Activated naive CD8-positive, alpha-beta T cell treated with anti-CD3 and anti-CD28 coated beads, Interleukin-2, amount 50 U/mL, for 24 hours (primary cell): ENCODE measurements around the gene CLDN24.

ENCODE experiments used
- ATAC-seq: fragments of 150-1000 bp; cut with Tn5 transposase; one replicate; pipeline ENCODE4 v1.10.0; 2021
- DNase-seq: peaks from one replicate; pipeline ENCODE4 v3.0.0; 2021
- H3K27ac Mint-ChIP-seq: one replicate; pipeline ENCODE4 v1.8.0; 2021; ENCODE audit warnings: mild to moderate bottlenecking, mixed read lengths
- H3K27me3 Mint-ChIP-seq: one replicate; pipeline ENCODE4 v1.8.0; 2021; ENCODE audit warnings: mixed read lengths
- H3K36me3 Mint-ChIP-seq: one replicate; pipeline ENCODE4 v1.8.0; 2021; ENCODE audit warnings: low read depth, mixed read lengths
- H3K4me1 Mint-ChIP-seq: one replicate; pipeline ENCODE4 v1.8.0; 2021; ENCODE audit warnings: mixed read lengths
- H3K4me3 Mint-ChIP-seq: one replicate; pipeline ENCODE4 v1.8.0; 2021; ENCODE audit warnings: mild to moderate bottlenecking, moderate library complexity, mixed read lengths
- H3K9me3 Mint-ChIP-seq: one replicate; pipeline ENCODE4 v1.8.0; 2021; ENCODE audit warnings: mixed read lengths

CLDN24 gene

DNA sequence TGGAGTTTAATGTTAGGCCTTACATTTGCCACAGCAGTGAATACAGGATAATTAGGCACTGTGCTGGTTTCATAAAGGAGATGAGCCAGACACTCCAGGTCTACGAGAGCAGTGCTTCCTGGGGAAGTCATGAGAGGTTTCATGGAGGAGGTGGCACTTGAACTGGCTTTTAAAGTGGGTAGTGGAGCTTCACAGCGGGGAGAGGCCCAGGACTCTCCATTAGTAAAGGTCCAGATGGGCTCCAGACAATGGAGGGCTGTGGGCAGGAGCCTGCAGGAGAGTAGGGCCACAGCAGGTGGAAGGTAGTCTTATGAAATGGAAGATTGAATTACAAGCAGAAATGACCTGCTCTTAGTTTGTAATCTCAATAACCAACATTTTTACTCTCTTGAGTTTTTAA, 31.2 kb downstream of the CLDN24 start:
- no peaks in the 10 kb centered on the region for H3K9me3 Mint-ChIP-seq
- DNase-seq: no peak
- no peak overlapping the region for H3K4me3 Mint-ChIP-seq
- no peaks in the 10 kb centered on the region for H3K36me3 Mint-ChIP-seq
- H3K27me3 Mint-ChIP-seq: no peaks in the 10 kb centered on the region
- ATAC-seq: no peak
- H3K4me1 Mint-ChIP-seq: no peaks in the 10 kb centered on the region
- no peak overlapping the region for H3K27ac Mint-ChIP-seq

DNA sequence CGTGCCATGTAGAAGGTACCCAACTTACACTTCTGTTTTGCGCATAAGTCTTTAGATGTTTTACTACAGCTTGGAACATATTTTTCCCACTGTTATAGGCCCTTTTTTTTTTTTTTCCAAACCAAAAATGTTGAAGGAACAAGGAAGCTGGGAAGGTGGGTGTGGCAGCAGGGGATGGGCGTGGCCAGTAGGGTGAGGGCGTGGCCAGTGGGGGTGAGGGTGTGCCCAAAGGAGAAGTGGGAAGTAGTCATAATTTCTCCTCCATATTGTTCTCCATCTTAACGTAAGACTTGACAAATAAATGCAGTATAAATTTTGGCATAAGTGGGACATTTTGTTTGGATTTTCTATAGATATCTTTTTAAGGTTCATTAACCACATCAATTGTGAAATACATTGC, 32.5 kb downstream of the CLDN24 start:
- Mint-ChIP-seq H3K27ac (no peak overlapping the region), H3K27me3 (no peaks in the 10 kb centered on the region), H3K36me3 (peaks cover 2% of the 10 kb centered on the region), H3K4me1 (no peaks in the 10 kb centered on the region), H3K9me3 (no peaks in the 10 kb centered on the region), H3K4me3 (no peak overlapping the region)
- ATAC-seq: no peak
- peak; percentile 12 for DNase-seq

DNA sequence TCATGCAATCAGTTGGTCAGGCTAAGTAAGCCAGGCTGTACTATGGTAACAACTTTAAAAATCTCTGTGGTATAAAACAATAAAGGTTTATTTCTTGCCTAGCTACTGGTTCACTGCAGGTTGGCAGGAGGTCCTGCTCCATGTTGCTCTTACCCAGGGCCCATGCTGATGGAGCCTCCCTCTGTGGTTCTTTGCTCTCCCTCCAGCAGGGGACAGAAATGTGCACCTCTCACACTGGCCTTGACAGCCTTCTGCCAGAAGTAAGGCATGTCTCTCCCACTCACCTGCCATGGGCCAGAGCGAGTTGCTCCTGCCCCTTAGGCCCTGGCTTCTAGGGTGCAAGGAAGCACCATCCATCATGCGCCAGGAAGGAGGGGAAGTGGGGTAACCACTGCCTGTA, 33.3 kb downstream of the CLDN24 start:
- Mint-ChIP-seq H3K4me1 (no peaks in the 10 kb centered on the region), H3K4me3 (no peak overlapping the region), H3K27me3 (no peaks in the 10 kb centered on the region), H3K36me3 (peaks cover 2% of the 10 kb centered on the region), H3K27ac (no peak overlapping the region), H3K9me3 (no peaks in the 10 kb centered on the region)
- ATAC-seq (no peak), DNase-seq (no peak)

DNA sequence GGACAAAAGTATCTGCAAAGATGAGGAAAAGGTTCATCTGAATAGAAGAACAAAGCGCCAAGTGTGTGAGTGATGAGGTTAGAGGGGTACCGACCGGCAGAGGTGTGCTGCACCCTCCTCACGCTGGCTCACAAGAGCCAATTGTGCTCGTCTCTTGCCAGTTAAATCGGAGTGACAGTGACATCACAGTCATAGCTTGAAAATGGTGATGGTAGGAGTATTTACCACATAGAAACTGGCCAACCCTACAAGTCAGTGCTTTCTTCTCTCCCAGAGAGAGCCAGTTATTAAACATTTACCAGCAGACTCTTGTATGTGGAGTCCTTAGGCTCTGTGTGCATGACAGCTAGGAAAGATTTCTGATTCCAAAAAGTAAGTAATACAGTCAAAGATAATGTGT, 34.5 kb downstream of the CLDN24 start:
- ATAC-seq (no peak), DNase-seq (no peak)
- H3K27me3 Mint-ChIP-seq: no peaks in the 10 kb centered on the region
- no peak overlapping the region for H3K27ac Mint-ChIP-seq
- H3K4me1 Mint-ChIP-seq: no peaks in the 10 kb centered on the region
- peaks cover 2% of the 10 kb centered on the region for H3K36me3 Mint-ChIP-seq
- no peak overlapping the region for H3K4me3 Mint-ChIP-seq
- no peaks in the 10 kb centered on the region for H3K9me3 Mint-ChIP-seq

DNA sequence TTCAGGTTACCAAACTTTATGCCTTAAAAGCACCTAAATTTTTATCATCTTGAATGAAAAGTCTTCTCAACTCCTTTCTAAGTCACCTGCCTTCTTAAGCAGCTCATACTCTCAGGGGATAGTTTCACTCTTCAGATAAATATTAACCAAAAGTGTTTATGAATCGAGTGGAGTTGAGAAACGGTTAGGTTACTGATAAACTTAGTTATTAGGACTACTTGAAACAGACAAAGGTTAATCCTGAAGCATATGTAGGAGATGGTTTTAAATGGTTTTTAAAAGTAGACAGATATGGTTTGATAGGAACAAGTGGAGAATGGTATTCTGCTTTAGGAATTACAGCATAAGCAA, 34.9 kb downstream of the CLDN24 start:
- H3K27ac Mint-ChIP-seq: no peak overlapping the region
- ATAC-seq (no peak), DNase-seq (no peak)
- no peaks in the 10 kb centered on the region for H3K27me3 Mint-ChIP-seq
- H3K4me1 Mint-ChIP-seq: no peaks in the 10 kb centered on the region
- H3K36me3 Mint-ChIP-seq: peaks cover 2% of the 10 kb centered on the region
- no peak overlapping the region for H3K4me3 Mint-ChIP-seq
- H3K9me3 Mint-ChIP-seq: no peaks in the 10 kb centered on the region

DNA sequence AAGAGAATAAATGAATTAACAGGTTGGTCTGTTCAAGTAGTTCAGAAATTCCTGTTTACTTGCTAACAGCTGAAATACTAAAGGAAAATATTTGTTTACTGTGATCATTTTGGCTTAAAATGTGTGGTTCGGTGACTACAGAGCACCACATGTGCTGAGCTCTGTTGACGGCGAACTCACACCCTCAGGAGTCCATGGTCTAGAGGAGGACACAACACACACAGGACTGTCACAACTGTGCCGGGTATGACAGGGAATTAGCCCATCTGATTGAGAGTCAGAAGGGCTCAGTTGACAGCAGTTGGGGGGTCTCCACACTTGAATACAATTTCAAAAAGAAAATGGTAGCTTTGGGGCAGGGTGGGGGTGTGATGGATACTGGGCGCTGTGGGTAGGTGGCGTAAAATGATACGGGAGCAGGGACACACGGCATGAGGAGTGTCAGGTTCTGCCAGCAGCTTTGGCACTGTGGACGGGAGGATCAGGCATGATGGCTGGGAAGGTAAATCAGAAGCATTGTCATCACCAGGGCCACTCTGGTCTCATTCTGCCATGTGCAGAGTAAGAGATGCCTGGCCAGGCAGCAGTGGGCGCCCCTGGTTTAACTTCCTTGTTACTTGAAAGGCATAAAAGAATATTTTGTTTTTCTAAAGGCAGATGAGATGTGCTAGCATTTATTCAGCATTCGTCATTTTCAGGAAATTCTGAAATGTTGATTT, 35.5 kb downstream of the CLDN24 start:
- H3K4me3 Mint-ChIP-seq: no peak overlapping the region
- H3K4me1 Mint-ChIP-seq: no peaks in the 10 kb centered on the region
- no peaks in the 10 kb centered on the region for H3K27me3 Mint-ChIP-seq
- peaks cover 2% of the 10 kb centered on the region for H3K36me3 Mint-ChIP-seq
- H3K27ac Mint-ChIP-seq: no peak overlapping the region
- no peaks in the 10 kb centered on the region for H3K9me3 Mint-ChIP-seq
- DNase-seq (no peak), ATAC-seq (no peak)

DNA sequence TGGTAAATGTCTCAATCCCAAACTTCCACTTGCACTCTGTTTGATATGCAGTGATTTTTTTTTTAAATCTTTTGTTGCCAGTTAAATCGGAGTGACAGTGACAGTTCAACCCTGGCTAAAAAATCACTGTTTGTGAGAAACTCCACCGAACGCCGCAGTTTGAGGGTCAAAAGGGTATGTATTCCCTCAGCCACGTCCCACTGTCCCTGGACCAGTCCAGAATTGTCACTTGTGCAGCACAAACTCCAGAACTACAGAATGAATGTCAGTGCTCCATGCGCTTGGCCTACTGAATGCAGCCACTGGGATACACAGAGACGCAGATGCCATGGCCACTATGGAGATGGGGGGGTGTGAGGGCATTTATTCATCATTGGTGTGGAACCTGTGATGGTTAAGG, 36.3 kb downstream of the CLDN24 start:
- H3K9me3 Mint-ChIP-seq: no peaks in the 10 kb centered on the region
- ATAC-seq: no peak
- H3K4me3 Mint-ChIP-seq: no peak overlapping the region
- H3K27ac Mint-ChIP-seq: no peak overlapping the region
- no peak for DNase-seq
- H3K4me1 Mint-ChIP-seq: no peaks in the 10 kb centered on the region
- no peaks in the 10 kb centered on the region for H3K27me3 Mint-ChIP-seq
- H3K36me3 Mint-ChIP-seq: peaks cover 2% of the 10 kb centered on the region

DNA sequence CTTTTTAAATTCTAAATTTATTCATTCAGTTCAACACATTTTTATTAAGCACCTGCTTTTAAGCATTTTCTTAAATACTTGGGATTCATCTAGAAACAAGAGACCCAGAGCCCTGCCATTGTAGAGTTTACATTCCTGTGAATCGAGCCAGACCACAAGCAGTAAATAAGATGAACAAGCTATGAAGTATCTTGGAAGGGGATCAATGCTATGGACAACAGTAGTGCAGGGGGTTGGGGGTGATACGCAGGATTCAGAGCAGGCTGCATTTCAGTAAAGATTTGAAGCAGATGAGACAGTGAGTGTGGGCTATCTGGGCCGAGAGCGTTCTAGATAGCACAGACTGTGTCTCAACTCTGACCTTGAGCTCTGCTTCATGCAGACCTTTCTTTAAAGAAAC, 37.3 kb downstream of the CLDN24 start:
- no peak for DNase-seq

DNA sequence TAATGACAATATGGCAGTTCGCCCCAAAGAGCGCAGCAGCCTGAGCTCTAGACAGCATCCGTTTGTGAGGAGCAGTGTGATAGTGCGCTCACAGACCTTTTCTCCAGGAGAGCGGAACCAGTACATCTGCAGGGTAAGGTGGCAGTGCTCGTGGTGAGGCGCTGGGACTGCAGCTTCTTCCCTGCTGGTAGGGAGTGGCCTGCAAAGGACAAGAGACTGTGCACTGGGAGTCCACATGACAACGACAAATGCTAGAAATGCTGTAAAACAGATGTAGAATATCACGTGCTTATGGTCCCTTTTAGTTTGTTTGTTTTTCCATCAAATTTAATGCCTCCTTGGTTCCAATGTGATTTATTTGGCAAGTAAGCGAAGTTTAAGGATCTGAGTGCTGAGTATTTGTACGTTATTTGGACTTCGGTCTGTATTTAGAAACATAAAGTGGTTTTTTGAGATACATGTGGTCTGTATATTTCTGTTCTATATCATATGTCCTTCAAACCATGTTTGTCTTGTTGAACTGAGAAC, 37.9 kb downstream of the CLDN24 start:
- H3K36me3 Mint-ChIP-seq: peaks cover 2% of the 10 kb centered on the region
- no peaks in the 10 kb centered on the region for H3K4me1 Mint-ChIP-seq

More for the DNA sequence above, 37.3 kb downstream of the CLDN24 start:
- no peak for ATAC-seq
- Mint-ChIP-seq H3K4me3 (no peak overlapping the region), H3K27ac (no peak overlapping the region), H3K36me3 (peaks cover 2% of the 10 kb centered on the region), H3K27me3 (peaks cover under 1% of the 10 kb centered on the region), H3K4me1 (no peaks in the 10 kb centered on the region), H3K9me3 (no peaks in the 10 kb centered on the region)

DNA sequence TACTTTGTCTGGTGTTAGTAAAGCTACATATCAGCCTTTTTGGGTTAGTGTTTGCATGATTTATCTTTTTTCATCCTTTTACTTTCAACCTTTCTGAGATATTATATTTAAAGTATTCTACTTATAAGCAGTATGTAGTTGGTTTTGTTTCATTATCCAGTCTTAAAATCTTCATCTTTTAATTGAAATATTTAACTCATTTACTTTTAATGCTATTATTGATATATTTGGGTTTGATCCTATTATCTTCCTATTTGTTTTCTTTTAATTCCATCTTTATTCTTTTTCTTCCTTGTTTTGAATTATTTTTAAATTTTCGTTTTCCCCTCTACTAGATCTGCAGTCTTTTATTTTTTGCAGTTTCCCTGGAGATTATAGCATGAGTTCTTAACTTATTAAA, 46.1 kb downstream of the CLDN24 start:
- Mint-ChIP-seq H3K4me1 (no peaks in the 10 kb centered on the region), H3K27ac (no peak overlapping the region), H3K9me3 (peaks cover 19% of the 10 kb centered on the region), H3K36me3 (peaks cover 13% of the 10 kb centered on the region), H3K27me3 (peaks cover 4% of the 10 kb centered on the region), H3K4me3 (no peak overlapping the region)
- DNase-seq (no peak), ATAC-seq (no peak)

More for the DNA sequence above, 37.9 kb downstream of the CLDN24 start:
- peaks cover 2% of the 10 kb centered on the region for H3K27me3 Mint-ChIP-seq
- ATAC-seq (no peak), DNase-seq (no peak)
- H3K9me3 Mint-ChIP-seq: no peaks in the 10 kb centered on the region
- no peak overlapping the region for H3K27ac Mint-ChIP-seq
- H3K4me3 Mint-ChIP-seq: no peak overlapping the region

DNA sequence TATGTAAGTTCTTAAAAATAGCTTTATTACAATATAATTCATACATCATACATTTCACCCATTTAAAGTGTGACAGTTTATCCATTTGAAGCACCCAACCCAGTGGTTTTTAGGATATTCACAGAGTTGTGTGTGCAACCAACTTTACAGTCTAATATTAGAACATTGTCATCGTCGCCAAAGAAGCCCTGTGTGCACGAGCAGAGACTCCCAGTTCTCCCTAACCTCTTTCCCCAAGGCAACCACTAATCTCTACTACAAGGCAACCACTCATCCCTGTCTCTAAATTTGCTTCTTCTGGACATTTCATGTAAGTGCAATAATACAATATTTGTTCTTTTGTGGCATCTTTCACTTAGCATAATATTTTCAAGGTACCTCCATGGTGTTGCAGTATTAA, 49.8 kb downstream of the CLDN24 start:
- Mint-ChIP-seq H3K9me3 (peaks cover 19% of the 10 kb centered on the region), H3K27me3 (peaks cover 2% of the 10 kb centered on the region), H3K36me3 (peaks cover 13% of the 10 kb centered on the region), H3K27ac (no peak overlapping the region), H3K4me3 (no peak overlapping the region), H3K4me1 (no peaks in the 10 kb centered on the region)
- no peak for DNase-seq
- ATAC-seq: no peak
